Adrenal gland (tissue), 12 donors: ENCODE data around the gene KLF13. TPM values are rescaled to one million over a fixed set of nuclear protein-coding genes. Genes with fewer than 3 reads are reported as not detected.
A peak's percentile ranks its signal among the peaks of the same experiment; 100 is the strongest.

Source experiments
- DNase-seq, 7 donors: peaks; one replicate each; pipeline ENCODE4 v3.0.0-alpha.2; 2019 to 2020
- H3K27ac ChIP-seq, 5 donors: fragments of 200-600 bp; sonication (generic) in 4 of 5; 1 replicate in 3 of 5; 2 replicates in 2 of 5; pipeline versions ENCODE4 v1.5.1 to v1.8.0; 2016 to 2020; ENCODE audit warnings: mild to moderate bottlenecking in 1 of 5
- H3K27me3 ChIP-seq: fragments of 200-600 bp; 2 replicates; pipeline ENCODE4 v1.8.0; 2021
- H3K36me3 ChIP-seq, 2 donors: fragments of 200-600 bp; replicated peaks in 1 of 2; 1 replicate in 1 of 2; 2 replicates in 1 of 2; pipeline versions ENCODE4 v1.5.1 to v1.8.0; 2018 to 2022
- H3K4me1 ChIP-seq, 2 donors: fragments of 200-600 bp; replicated peaks in 1 of 2; 1 replicate in 1 of 2; 2 replicates in 1 of 2; pipeline versions ENCODE4 v1.5.1 to v1.8.0; 2018 to 2021
- H3K4me3 ChIP-seq, 4 donors: fragments of 200-600 bp; sonication (generic) in 3 of 4; one replicate each; pipeline ENCODE4 v1.5.1; 2016 to 2018
- H3K9me3 ChIP-seq, 3 donors: fragments of 200-600 bp; sonication (generic) in 1 of 3; replicated peaks in 1 of 3; 1 replicate in 2 of 3; 2 replicates in 1 of 3; pipeline versions ENCODE4 v1.5.1 to v1.8.0; 2016 to 2021
- CTCF ChIP-seq, 6 experiments: fragments of 450-650 bp in 4 of 6; fragments of 200-600 bp in 2 of 6; sonication (generic) in 1 of 6; IDR thresholded peaks; 1 replicate in 5 of 6; 2 replicates in 1 of 6; pipeline versions ENCODE4 v1.5.1 to v1.8.0; 2016 to 2021; ENCODE audit warnings: antibody characterized with exemption in 6 of 6, mild to moderate bottlenecking in 2 of 6, moderate library complexity in 1 of 6
- POLR2A ChIP-seq, 2 donors: fragments of 450-650 bp; IDR thresholded peaks; one replicate each; pipeline ENCODE4 v1.6.1; 2017; ENCODE audit warnings: antibody characterized with exemption in 2 of 2, mild to moderate bottlenecking in 2 of 2, moderate library complexity in 1 of 2
- WGBS, 4 donors: extraction: QIAGEN DNeasy Blood & Tissue Kit in 2 of 4; methylation state at CpG; one replicate each; pipeline versions ENCODE4 v1.1.5 to v1.1.7; 2013 to 2017; 5-methylcytosine and 5-hydroxymethylcytosine counted together
- intact Hi-C, 2 donors: fragments of 100-400 bp; cut with DNase I; formaldehyde crosslinking; loops; one replicate each; pipeline versions ENCODE4 v1.14.1 to v1.15.0; 2022 to 2023
- polyA plus RNA-seq, 3 donors: library from polyadenylated mRNA; stranded (reverse); fragments of 200-250 nt in 2 of 3; fragments of 350-450 nt in 1 of 3; fragmentation: Illumina TruSeq in 1 of 3; extraction: RNeasy Lipid Tissue Mini Kit (QIAGEN cat#74804) in 1 of 3; gene quantifications; one replicate each; pipeline ENCODE4 v1.2.3, GENCODE V29; 2013 to 2014
- total RNA-seq, 9 donors: library from RNA; depleted of rRNA in 4 of 9; stranded (reverse); fragments of >200 nt in 4 of 9; fragments of 120-200 nt in 1 of 9; fragmentation: NEBNext Ultra II Directional in 1 of 9; extraction: Animal tissue kit (Norgen Biotek cat#: 25700) in 1 of 9; gene quantifications; one replicate each; pipeline versions ENCODE4 v1.1.0 to v1.2.4, GENCODE V29; 2013 to 2023
- donor health status: healthy with polysubstance abuse.
- donor health status: Bipolar disorder and iron deficiency.
- donor health status: DM: yes; HTN: yes; CAD: no.
- donor health status: DM: no; HTN: no; CAD: no.
- donor health status: DM: no; HTN: no; CAD: no.
- donor health status: DM: yes; HTN: yes; CAD: no.

KLF13 gene
- total and polyA plus RNA-seq, 12 donors: 8.4 to 65.9 (median 31.9) TPM

GRCh38 chr15:31345606-31346366 is 19.2 kb downstream of the KLF13 start:
- TF ChIP-seq POLR2A (IDR thresholded peaks at IDR 0.05): no peak
- H3K9me3 ChIP-seq: no peaks in the 10 kb centered on the region
- no peak overlapping the region for H3K4me3 ChIP-seq
- 65 to 78% (median 72%) methylated on average over 9 to 19 of the region's 19 CpGs for WGBS, 4 donors
- peaks cover 6 to 61% of the 10 kb centered on the region in 2 donors for H3K4me1 ChIP-seq
- intact Hi-C loops: no loop called here
- peak overlapping the region in 3 of 5 donors; percentile 9 to 83 (median 54) for H3K27ac ChIP-seq
- no peaks in the 10 kb centered on the region for H3K27me3 ChIP-seq
- peaks cover 0 to 4% of the 10 kb centered on the region in 2 donors for H3K36me3 ChIP-seq
- no peak for DNase-seq

DNA sequence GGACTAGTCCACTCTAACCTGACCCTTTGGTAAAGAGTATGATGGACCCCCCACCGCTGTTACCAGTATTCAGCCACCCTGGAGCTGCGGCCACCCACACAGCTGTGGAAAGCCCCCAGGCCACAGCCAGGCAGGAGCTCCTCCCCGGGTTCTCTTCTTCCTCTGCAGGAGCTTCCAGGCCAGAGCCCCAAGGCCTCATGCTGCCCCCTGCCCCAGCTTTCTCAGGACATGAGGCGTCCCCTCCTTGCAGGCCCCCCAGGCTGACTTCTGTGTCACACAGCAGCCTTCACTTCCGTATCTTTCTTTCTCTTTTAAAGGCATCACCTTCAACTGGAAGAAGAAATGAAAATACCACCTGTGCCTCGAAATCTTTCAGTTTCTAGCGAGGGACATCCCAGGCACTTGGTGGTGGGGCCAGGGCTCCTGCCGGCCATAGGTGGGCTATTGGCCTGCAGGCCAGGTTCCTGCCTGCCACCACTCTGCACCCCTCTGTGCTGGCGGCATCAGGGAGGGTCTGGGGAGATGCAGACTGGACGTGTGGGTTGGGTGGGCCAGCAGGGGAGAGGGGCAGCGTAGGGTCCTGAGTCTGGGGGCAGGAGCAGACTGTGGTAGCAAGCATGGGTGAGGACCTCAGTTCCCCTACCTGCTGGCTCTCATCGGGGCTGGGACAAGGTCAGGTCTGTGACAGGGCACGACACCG is 19.9 kb downstream of the KLF13 start:
- Histone ChIP-seq H3K4me1 (peaks cover 6 to 58% of the 10 kb centered on the region in 2 donors), H3K36me3 (peaks cover 0 to 4% of the 10 kb centered on the region in 2 donors), H3K9me3 (no peaks in the 10 kb centered on the region), H3K27ac (peak overlapping the region in 2 of 5 donors; percentile 54 to 83), H3K4me3 (no peak overlapping the region), H3K27me3 (no peaks in the 10 kb centered on the region)
- no peak for TF ChIP-seq POLR2A (IDR thresholded peaks at IDR 0.05)
- no peak for TF ChIP-seq CTCF (IDR thresholded peaks at IDR 0.05)
- WGBS, 4 donors: 64 to 84% (median 79%) methylated on average over 11 to 14 of the region's 14 CpGs
- no peak for DNase-seq
- intact Hi-C loops: no loop called here

DNA sequence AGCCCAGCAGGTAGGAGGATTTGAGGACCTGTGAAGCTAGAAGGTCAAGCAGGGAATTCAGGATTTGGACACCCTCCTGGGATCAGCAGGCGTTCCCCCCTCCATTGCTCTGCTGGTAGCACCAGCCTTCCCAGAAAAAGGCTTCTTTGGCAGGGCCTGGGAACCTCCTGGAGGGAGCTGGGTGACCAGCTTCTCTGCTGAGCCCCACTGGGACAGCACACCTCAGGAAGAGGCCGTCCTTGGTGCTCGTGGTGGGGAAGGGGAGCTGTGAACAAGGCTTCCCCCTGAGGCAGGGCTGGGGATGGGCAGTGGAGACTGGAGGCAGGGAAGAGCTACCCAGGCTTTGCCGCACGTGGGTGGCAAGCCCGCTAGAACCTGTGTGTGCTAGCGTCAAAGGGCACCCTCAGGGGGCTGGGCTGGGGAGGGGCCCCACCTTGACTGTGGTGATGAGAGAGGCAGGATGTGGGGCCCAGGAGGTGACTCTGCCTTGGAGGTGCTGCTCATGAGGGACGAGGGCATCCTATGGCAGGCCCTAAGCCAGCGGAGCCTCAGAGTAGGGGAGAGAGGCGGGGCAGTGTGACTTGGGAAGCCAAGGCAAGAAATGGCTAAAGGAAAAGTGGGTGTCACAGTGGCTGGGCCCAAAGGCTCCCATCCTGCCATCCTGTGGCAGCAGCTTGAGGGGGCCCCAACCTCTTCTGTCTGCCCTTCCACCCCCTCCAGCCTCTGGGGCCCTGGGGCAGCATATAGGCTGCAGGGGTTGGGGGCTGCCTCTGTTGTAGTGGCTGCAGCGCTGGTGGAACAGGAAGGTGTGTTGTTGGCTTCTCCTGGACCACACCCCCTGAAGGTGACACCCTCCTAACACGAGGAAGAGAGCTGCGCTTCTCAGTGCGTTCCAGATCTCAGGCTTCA is 20.7 kb downstream of the KLF13 start:
- no peaks in the 10 kb centered on the region for H3K27me3 ChIP-seq
- DNase-seq: no peak
- H3K27ac ChIP-seq: peak overlapping the region in 2 of 5 donors; percentile 54 to 83
- TF ChIP-seq CTCF (IDR thresholded peaks at IDR 0.05) (no peak), POLR2A (IDR thresholded peaks at IDR 0.05) (no peak)
- WGBS, 4 donors: 85 to 89% (median 87%) methylated on average over 10 to 14 of the region's 14 CpGs
- intact Hi-C loops: no loop called here
- H3K4me1 ChIP-seq: peaks cover 10 to 57% of the 10 kb centered on the region in 2 donors
- H3K9me3 ChIP-seq: no peaks in the 10 kb centered on the region
- no peak overlapping the region for H3K4me3 ChIP-seq
- H3K36me3 ChIP-seq: peaks cover 0 to 4% of the 10 kb centered on the region in 2 donors

DNA sequence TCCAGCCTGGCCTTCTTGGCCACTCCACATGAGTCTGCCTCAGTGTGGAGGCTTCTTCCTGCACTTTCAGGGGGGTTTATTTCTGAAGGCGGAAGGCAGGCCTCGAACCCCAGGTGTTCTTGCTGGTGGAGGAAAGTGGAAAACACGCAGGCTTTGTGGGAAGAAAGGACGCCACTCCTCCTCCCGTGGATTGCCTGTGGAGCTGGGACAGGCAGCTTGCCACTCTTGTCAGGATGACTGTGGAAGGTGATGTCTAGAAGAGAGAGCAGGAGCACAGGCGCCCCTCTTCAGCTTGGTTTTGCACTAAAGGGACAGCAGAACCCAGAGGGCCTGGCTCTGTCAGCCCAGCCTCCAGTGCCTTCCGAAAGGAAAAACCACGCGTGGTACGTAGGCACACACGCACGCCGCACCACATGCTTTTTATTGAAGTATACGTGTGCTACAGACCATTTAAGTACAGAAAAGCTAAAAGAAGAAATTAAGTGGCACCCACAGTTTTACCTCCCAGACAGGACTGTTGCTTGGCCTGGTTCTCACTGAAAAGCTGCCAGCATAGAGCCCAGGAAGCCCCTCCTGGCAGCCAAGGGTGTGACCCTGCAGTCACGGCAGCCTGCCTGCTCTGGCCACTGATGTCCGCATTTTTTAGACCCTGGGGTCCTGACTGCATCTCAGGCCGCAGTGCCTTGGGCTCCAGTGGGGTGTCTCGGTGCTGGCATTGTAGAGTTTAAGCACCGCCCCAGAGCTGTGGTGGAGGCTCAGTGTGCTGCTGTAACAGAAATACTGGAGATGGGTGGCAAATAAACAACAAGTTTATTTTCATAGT is 21.6 kb downstream of the KLF13 start:
- DNase-seq: no peak
- intact Hi-C loops: no loop called here
- Histone ChIP-seq H3K4me1 (peaks cover 18 to 57% of the 10 kb centered on the region in 2 donors), H3K27ac (peak overlapping the region in 1 of 5 donors; percentile 83), H3K9me3 (no peaks in the 10 kb centered on the region), H3K4me3 (no peak overlapping the region), H3K36me3 (peaks cover 0 to 4% of the 10 kb centered on the region in 2 donors), H3K27me3 (no peaks in the 10 kb centered on the region)
- WGBS, 4 donors: 87 to 94% (median 93%) methylated on average over 16 to 19 of the region's 19 CpGs
- TF ChIP-seq POLR2A (IDR thresholded peaks at IDR 0.05): no peak
- no peak for TF ChIP-seq CTCF (IDR thresholded peaks at IDR 0.05)
